AG09319 (cell line): ENCODE measurements around the gene ALDOC.

ENCODE experiments used
- DNase-seq: peaks from one replicate; pipeline ENCODE4 v3.0.0-alpha.2; 2010; ENCODE audit warnings: low read depth; ENCODE audit errors: extremely low read depth
- CTCF ChIP-seq: IDR thresholded peaks from 2 replicates; pipeline ENCODE4 v1.5.1; 2011; ENCODE audit warnings: low read depth, mild to moderate bottlenecking, inconsistent platforms, low read length, moderate library complexity

Gene ALDOC

GRCh38 chr17:28550858-28551257 is 25.8 kb downstream of the ALDOC start:
- no peak for TF ChIP-seq CTCF
- DNase-seq = no peak

GRCh38 chr17:28549236-28550132 is 27.2 kb downstream of the ALDOC start:
- no peak for DNase-seq
- TF ChIP-seq CTCF = no peak

- no peak for TF ChIP-seq CTCF
- DNase-seq = no peak
Observed at GRCh38 chr17:28548417-28549130, 28.1 kb downstream of the ALDOC start.

GRCh38 chr17:28547623-28548416 is 28.9 kb downstream of the ALDOC start:
- no peak for DNase-seq
- peak; percentile 89 for TF ChIP-seq CTCF

- no peak for DNase-seq
- no peak for TF ChIP-seq CTCF
Observed at GRCh38 chr17:28547096-28547622, 29.5 kb downstream of the ALDOC start.

GRCh38 chr17:28545787-28546415 is 30.8 kb downstream of the ALDOC start:
- no peak for TF ChIP-seq CTCF
- DNase-seq = no peak
